ENCODE measurements around the gene GPS2. TPM values are rescaled to one million over a fixed set of nuclear protein-coding genes. Genes with fewer than 3 reads are reported as not detected.

The GPS2 gene
- total RNA-seq, 1 experiment from 2014 or later = 62.6 TPM

DNA sequence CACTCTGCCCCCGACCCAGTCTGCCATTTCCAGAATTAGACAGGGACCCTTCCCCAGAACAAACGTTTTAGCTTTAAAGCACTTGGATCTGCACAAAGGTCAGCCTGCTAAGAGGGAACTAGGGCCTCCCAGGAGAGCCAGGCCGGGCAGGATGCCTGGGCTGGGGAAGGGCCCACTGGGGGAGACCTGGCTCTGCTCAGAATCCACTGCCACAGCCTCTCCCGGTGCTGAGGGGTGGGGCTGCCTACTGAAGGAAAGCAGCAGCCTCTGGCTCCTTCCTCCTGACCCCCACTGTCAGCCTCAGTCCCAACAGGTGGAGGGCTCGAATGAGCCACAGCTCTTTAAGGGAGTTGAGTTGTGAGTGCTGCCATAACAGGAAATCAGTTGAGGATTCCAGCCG lies 22.4 kb downstream of the GPS2 start:
- Histone ChIP-seq H3K27ac (ENCODE audit: insufficient read length, low read depth, low read length) (no peak overlapping the region), H2BK5ac (ENCODE audit: insufficient read length, low read length) (no peak overlapping the region), H3K27me3 (ENCODE audit: insufficient read depth, low read length) (peaks cover 2% of the 10 kb centered on the region), H4K20me1 (ENCODE audit: control insufficient read depth, insufficient read depth, insufficient read length) (no peaks in the 10 kb centered on the region), H2BK120ac (ENCODE audit: low read depth, low read length, poor library complexity, severe bottlenecking) (no peak overlapping the region), H3K79me1 (ENCODE audit: insufficient read depth, low read depth, low read length, poor library complexity, severe bottlenecking) (no peaks in the 10 kb centered on the region), H3K23me2 (ENCODE audit: insufficient read length, low read depth, low read length, poor library complexity, severe bottlenecking) (peaks cover 4% of the 10 kb centered on the region), H2BK12ac (ENCODE audit: insufficient read length, low read depth, low read length) (no peak overlapping the region), H3K9ac (ENCODE audit: extremely low read depth, insufficient read length, low read length) (no peak overlapping the region), H4K91ac (ENCODE audit: insufficient read length, low read depth, low read length) (no peak overlapping the region), H3K79me2 (ENCODE audit: insufficient read depth, low read length) (no peaks in the 10 kb centered on the region), H3K18ac (ENCODE audit: insufficient read length, low read depth, low read length) (no peak overlapping the region), H3K23ac (ENCODE audit: insufficient read length, low read depth, low read length) (no peak overlapping the region), H2AK5ac (ENCODE audit: insufficient read length, low read length) (no peak overlapping the region), H3T11ph (ENCODE audit: low read length) (no peak overlapping the region), H2BK20ac (ENCODE audit: low read depth, low read length, poor library complexity, severe bottlenecking) (no peak overlapping the region), H3K56ac (ENCODE audit: insufficient read length, low read depth, low read length) (no peak overlapping the region), H4K5ac (ENCODE audit: insufficient read length, low read depth, low read length) (no peak overlapping the region), H3K4me2 (ENCODE audit: insufficient read depth, insufficient read length, low read length) (no peak overlapping the region), H2BK15ac (ENCODE audit: low read depth, low read length) (no peak overlapping the region), H3K14ac (ENCODE audit: insufficient read depth, low read length) (no peak overlapping the region), H3K9me3 (ENCODE audit: control insufficient read depth, low read depth, low read length) (no peaks in the 10 kb centered on the region), H3K4me1 (ENCODE audit: insufficient read depth, low read length) (peaks cover 4% of the 10 kb centered on the region; the same call in 1 of the 2 replicates), H4K8ac (replicated peaks; ENCODE audit: insufficient read length, low read depth, low read length) (no peak overlapping the region), H2AFZ (ENCODE audit: low read length) (no peak overlapping the region), H3K4ac (ENCODE audit: low read depth, low read length) (no peak overlapping the region)
- H3K4me3 Mint-ChIP-seq = peak overlapping the region in 1 of 2 experiments; percentile 38; a peak in 1 of 5 replicates
- no peak for DNase-seq
- WGBS (ENCODE audit: extremely low coverage, insufficient read length, low lambda C conversion rate) = no CpG with 5 or more reads among the region's 6 CpGs
- TF ChIP-seq CTCF (conservative IDR thresholded peaks at IDR 0.05) = no peak
- no peak overlapping the region for H3K27ac Mint-ChIP-seq
- peaks cover 3% of the 10 kb centered on the region in 2 experiments; a peak in 3 of 5 replicates for H3K9me3 Mint-ChIP-seq
- H3K4me1 Mint-ChIP-seq = peaks cover 14 to 31% of the 10 kb centered on the region in 2 experiments
- H3K36me3 Mint-ChIP-seq (ENCODE audit: insufficient read depth in 1 of 3, low read depth in 3 of 3) = peaks cover 0 to 4% (median 3%) of the 10 kb centered on the region in 3 experiments; a peak in 3 of 7 replicates
- peaks cover 56% of the 10 kb centered on the region for H3K27me3 Mint-ChIP-seq (ENCODE audit: low read depth)

Measured in H9 (cell line).